GM18867 (cell line): ENCODE results near the gene GPRIN1.

Experiments used
- ATAC-seq: cut with Tn5 transposase; IDR thresholded peaks from one replicate; pipeline ENCODE4 v1.9.1; 2021; ENCODE audit warnings: mild to moderate bottlenecking, moderate library complexity; ENCODE audit not compliant: unreplicated experiment

GPRIN1 gene

GRCh38 chr5:176609724-176610434 is at the start of gene GPRIN1:
TSS of gene GPRIN1 (minus strand) at chr5:176610156. CDS start at chr5:176599834, 10,322 bp downstream.
- ATAC-seq = peak; percentile 73

DNA sequence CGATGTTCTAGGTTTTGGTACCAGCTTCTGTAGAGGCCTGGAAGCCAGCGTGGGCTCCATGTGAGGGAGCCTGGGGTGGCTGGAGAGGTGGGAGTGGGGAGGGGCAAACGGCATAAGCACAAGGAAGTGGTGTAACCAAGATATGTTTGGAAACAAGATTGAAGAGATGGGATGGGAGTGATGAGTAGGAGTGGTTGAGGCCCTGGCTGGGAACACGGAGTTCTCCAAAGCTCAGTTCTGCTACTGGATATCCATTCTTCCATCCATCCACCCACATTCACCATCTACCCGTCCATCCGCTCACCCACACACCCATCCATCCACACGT is 49.5 kb upstream of the GPRIN1 start:
- ATAC-seq = no peak

DNA sequence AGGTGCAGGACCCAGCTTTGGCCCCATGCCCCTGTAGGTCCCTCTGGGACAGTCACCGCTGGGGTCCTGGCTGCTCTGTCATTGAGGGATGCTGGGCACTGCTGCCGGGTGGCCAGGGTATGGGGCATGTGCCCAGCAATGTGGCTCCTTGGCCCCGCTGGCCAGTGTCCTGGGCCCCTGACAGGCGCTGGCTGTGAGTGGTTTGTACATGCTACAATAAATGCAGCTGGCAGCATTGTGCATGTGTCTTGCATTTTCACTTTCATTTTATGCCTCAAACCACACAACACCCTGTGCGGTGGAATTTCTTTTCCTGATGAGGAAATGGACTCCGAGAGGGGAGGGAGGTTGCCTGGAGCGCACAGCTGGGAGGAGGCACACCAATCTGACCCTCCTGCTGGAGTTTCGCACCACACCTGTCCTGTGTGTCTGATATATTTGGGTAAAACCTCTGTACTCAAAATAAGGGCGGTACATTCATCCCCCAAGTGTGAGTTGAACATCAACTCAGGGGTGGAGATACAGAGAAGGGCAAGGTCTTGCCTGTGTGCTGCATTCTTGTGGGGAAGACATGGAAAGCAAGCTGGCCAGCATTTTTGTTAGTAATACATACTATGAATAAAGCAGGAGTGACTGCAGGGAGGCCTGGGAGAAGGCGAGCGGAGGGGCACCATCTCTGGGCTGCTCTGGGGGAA is 49.0 kb upstream of the GPRIN1 start:
- no peak for ATAC-seq

DNA sequence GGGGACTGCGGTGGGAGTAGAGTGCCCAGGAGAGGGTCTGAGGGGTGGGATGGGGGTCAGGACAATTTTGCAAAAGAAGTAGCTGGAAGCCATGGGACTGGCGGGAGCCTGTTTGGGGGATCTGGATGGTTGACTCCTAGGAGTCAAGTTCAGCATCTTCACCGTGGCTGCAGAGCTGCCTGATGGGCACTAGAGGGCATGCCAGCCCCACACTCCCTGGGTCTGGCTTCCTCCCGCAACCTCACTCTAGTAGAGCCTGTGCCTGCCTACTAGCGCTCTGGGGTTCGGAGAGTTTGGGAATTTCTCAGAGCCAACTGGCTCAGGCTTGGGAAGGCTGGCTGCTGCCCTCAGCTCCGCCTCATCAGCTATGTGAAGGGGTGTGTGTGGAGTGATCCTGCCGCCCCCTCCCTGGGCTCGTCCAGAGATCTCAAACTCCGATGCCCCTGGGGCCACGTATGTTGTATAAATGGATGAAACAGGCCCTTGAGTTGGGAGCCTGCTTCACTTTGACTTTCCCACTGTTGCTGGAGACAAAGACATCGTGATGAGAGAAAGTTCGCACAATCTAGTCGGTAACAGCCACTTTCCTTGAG is 48.1 kb upstream of the GPRIN1 start:
- no peak for ATAC-seq

DNA sequence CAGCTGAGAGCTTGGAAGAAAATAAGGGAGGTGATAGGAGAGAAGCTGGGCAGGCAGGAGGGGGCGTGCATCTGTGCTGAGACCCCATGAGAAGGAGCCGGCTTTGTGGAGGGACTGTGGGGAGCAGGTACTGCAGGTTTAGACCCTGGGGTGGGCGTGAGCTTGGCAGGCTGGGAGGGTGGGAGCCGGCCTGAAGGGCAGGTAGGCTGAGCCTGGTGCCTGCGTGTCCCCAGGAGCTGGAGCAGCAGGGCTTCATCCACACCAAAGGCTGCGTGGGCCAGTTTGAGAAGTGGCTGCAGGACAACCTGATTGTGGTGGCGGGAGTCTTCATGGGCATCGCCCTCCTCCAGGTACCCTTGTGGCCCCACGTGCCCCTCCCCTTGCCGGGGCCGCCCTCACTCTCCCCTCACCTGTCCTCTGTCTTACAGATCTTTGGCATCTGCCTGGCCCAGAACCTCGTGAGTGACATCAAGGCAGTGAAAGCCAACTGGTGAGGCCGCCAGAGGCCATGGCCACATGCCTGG is 46.6 kb upstream of the GPRIN1 start:
- no peak for ATAC-seq

GRCh38 chr5:176654856-176655255 is 44.9 kb upstream of the GPRIN1 start:
- no peak for ATAC-seq

GRCh38 chr5:176653401-176654385 is 43.7 kb upstream of the GPRIN1 start:
- ATAC-seq = peak; percentile 52

DNA sequence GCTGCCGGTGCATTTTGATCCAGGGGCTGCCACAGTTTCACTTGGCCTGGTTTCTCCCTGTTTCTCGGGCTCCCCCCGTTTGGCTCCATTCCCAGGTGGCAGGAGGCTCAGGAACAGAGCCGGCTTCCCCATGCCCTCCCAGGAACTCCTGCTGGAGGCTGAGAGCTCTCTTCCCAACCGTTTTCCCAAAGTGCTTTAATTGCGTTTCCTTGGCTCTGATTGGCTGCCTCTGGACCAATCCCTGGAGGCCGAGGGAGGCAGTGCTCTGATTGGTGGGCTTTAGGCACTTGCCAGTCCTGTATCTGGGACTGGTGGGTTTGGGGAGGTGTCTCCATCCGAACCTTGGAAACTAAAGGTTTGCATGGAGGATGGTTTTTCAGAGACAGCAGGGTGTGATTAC is 42.2 kb upstream of the GPRIN1 start:
- ATAC-seq = no peak

DNA sequence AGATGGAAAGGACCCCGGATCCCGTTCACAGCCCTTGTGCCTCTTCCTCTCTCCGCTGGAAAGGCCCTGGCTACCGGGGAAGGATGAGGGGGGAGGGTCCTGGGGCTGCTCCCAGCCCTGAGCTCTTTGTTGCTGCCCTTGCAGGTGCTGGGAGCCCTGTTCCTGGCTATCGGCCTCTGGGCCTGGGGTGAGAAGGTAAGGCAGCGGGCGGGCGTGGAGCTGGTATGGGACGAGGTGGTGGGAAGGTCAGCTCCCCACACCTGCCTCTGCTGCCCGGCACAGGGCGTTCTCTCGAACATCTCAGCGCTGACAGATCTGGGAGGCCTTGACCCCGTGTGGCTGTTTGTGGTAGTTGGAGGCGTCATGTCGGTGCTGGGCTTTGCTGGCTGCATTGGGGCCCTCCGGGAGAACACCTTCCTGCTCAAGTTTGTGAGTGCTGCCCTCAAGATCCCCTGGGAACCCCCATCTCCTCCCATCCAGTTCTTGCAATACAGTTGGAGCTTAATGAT is 41.6 kb upstream of the GPRIN1 start:
- no peak for ATAC-seq

- ATAC-seq = no peak
These were observed 40.5 kb upstream of the GPRIN1 start for GRCh38 chr5:176650354-176650884.

GRCh38 chr5:176648474-176649194 is 38.7 kb upstream of the GPRIN1 start:
- no peak for ATAC-seq

GRCh38 chr5:176647843-176648473 is 38.0 kb upstream of the GPRIN1 start:
- no peak for ATAC-seq

DNA sequence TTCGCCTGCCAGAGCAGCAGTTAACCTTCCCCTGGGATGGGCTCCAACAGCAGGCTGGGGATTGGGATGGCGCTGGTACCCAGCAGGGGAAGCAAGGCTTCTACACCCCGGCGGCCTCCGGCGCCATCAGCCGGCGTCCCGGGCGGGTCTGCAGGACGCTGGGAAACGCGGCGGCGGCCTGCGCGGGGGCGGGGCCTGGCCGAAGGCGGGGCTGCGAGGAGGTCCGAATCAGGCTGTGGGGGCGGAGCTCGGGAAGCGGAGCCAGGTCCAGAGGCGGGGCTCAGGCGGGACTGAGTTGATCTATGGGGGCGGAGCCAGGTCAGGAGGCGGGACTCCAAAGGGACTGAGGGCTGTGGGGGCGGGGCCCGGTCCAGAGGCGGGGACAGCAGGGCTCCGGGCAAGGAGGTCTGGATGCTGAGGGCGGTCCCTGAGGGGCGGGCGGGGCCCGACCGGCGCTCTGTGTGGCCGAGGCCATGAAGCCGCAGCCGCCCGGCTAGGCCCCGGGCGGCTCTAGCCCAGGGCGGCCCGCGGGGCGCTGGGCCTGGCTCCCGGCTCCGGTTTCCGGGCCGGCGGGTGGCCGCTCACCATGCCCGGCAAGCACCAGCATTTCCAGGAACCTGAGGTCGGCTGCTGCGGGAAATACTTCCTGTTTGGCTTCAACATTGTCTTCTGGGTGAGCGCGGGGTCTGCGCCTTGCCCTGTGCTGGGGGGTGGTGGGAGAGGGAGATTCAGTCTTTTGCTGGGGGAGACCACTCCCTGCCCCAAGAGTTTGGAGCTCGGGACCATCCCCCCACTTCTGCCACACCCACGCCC is 37.3 kb upstream of the GPRIN1 start, which contains the start of gene TSPAN17:
TSPAN17 (plus strand) TSS at position 455 of the 813 bp plus-strand sequence; CDS start at position 587, 132 bp downstream.
- ATAC-seq = peak; percentile 91

- ATAC-seq = peak; percentile 1
These were observed 36.7 kb upstream of the GPRIN1 start for GRCh38 chr5:176646707-176647029.

GRCh38 chr5:176646049-176646706 is 36.2 kb upstream of the GPRIN1 start:
- ATAC-seq = no peak

- ATAC-seq = no peak
These were observed 35.1 kb upstream of the GPRIN1 start for GRCh38 chr5:176644878-176645670.

DNA sequence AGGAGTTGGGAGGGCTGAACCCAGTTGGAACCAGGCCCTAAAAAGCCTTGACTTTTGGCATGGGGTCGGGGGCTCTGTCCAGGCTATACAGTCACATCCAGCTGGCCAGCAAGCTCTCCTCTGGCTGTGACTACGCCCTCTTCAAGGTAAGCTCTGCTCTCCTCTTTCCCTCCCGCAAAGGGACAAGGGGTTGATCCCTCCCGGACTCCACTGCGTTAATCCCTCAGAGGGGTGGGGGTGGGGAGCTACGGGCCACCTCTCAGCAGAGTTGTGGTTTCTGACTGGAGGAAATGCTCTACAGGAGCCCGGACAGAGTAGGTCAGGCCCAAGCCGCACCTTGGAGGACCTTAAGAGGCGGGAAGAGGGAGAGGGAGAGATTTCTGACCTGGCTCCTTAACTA is 34.3 kb upstream of the GPRIN1 start:
- ATAC-seq = no peak
